Gastrocnemius medialis (tissue), 4 donors: ENCODE data around the gene METTL22. TPM values are rescaled to one million over a fixed set of nuclear protein-coding genes. Genes with fewer than 3 reads are reported as not detected.

Source experiments
- ATAC-seq, 2 donors: fragments of 150-250 bp; one replicate each; pipeline ENCODE4 v1.9.1; 2016
- DNase-seq, 2 donors: peaks; one replicate each; pipeline ENCODE4 v3.0.0-alpha.2; 2019
- H3K27ac ChIP-seq, 4 donors: fragments of 200-600 bp; sonication (generic); 1 replicate in 1 of 4; 2 replicates in 3 of 4; pipeline ENCODE4 v1.5.1; 2016 to 2018; ENCODE audit warnings: mild to moderate bottlenecking in 2 of 4, moderate library complexity in 1 of 4
- H3K27me3 ChIP-seq, 3 donors: fragments of 200-600 bp; sonication (generic) in 2 of 3; 1 replicate in 1 of 3; 2 replicates in 2 of 3; pipeline versions ENCODE4 v1.5.1 to v1.6.0; 2016 to 2019; ENCODE audit warnings: mild to moderate bottlenecking in 1 of 3, moderate library complexity in 1 of 3
- H3K36me3 ChIP-seq, 2 donors: fragments of 200-600 bp; sonication (generic) in 1 of 2; one replicate each; pipeline ENCODE4 v1.5.1; 2017 to 2018
- H3K4me1 ChIP-seq, 2 donors: fragments of 200-600 bp; sonication (generic) in 1 of 2; one replicate each; pipeline ENCODE4 v1.5.1; 2016 to 2017; ENCODE audit warnings: mild to moderate bottlenecking in 2 of 2
- H3K4me3 ChIP-seq, 4 donors: fragments of 200-600 bp; sonication (generic) in 3 of 4; 1 replicate in 1 of 4; 2 replicates in 3 of 4; pipeline ENCODE4 v1.5.1; 2016 to 2019; ENCODE audit warnings: mild to moderate bottlenecking in 2 of 4
- H3K9me3 ChIP-seq, 3 donors: fragments of 200-600 bp; sonication (generic) in 2 of 3; 1 replicate in 1 of 3; 2 replicates in 2 of 3; pipeline ENCODE4 v1.5.1; 2016 to 2019
- POLR2A ChIP-seq, 2 donors: fragments of 450-650 bp; IDR thresholded peaks; one replicate each; pipeline ENCODE4 v1.6.1; 2017; ENCODE audit warnings: antibody characterized with exemption in 2 of 2, mild to moderate bottlenecking in 2 of 2, moderate library complexity in 2 of 2
- in situ Hi-C, 4 donors: fragments of 200-750 bp; cut with MboI; loops; one replicate each; pipeline versions ENCODE4 v1.15.0 to v1.8.0; 2017; ENCODE audit warnings: low sequenced_read_pairs in 4 of 4
- intact Hi-C: fragments of 100-400 bp; cut with DNase I; formaldehyde crosslinking; loops from one replicate; pipeline ENCODE4 v1.15.1; 2023; ENCODE audit warnings: low total_unique reads
- total RNA-seq, 4 donors: library from RNA; depleted of rRNA; stranded (reverse); fragments of >200 nt; gene quantifications; one replicate each; pipeline versions ENCODE4 v1.1.0 to v1.2.3, GENCODE V29; 2016
- TF ChIP-seq, protein P1 (sequence below), 5 experiments: fragments of 450-650 bp in 3 of 5; fragments of 200-600 bp in 2 of 5; sonication (generic) in 2 of 5; IDR thresholded peaks in 4 of 5; conservative IDR thresholded peaks in 1 of 5; 1 replicate in 4 of 5; 2 replicates in 1 of 5; pipeline ENCODE4 v1.5.1; 2016 to 2019; ENCODE audit warnings: antibody characterized with exemption in 5 of 5, mild to moderate bottlenecking in 3 of 5, moderate library complexity in 3 of 5

The METTL22 gene
- total RNA-seq, 4 donors from 2014 or later, result 28.8 to 71.5 (median 51.5) TPM

DNA sequence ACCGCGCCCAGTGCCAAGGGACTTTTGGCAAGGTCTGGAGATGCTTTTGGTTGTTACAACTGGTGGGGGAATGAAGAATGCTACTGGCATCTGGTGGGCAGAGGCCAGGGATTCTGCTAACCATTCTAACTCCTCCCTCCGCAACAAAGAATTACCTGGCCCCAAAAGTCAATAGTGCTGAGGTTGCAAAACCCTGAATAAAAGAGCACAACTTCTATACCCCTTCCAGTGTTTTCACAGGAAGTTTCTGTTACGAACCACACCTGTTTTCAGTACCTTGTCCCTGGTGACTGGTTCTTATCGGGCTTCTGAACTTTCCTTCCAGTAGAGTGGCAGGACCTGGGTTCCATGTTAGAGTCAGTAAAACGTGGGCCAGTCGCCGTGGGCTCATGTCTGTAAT is 70.2 kb downstream of the METTL22 start:
- Histone ChIP-seq H3K36me3 (no peaks in the 10 kb centered on the region), H3K4me3 (no peak overlapping the region), H3K27me3 (no peaks in the 10 kb centered on the region), H3K4me1 (no peaks in the 10 kb centered on the region), H3K27ac (no peak overlapping the region), H3K9me3 (peaks cover 0 to 8% (median 7%) of the 10 kb centered on the region in 3 donors)
- intact Hi-C loops, result no loop called here
- no peak for DNase-seq
- in situ Hi-C loops, result no loop called here
- TF ChIP-seq, protein P1, sequence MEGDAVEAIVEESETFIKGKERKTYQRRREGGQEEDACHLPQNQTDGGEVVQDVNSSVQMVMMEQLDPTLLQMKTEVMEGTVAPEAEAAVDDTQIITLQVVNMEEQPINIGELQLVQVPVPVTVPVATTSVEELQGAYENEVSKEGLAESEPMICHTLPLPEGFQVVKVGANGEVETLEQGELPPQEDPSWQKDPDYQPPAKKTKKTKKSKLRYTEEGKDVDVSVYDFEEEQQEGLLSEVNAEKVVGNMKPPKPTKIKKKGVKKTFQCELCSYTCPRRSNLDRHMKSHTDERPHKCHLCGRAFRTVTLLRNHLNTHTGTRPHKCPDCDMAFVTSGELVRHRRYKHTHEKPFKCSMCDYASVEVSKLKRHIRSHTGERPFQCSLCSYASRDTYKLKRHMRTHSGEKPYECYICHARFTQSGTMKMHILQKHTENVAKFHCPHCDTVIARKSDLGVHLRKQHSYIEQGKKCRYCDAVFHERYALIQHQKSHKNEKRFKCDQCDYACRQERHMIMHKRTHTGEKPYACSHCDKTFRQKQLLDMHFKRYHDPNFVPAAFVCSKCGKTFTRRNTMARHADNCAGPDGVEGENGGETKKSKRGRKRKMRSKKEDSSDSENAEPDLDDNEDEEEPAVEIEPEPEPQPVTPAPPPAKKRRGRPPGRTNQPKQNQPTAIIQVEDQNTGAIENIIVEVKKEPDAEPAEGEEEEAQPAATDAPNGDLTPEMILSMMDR (IDR thresholded peaks at IDR 0.05 in 4 of 5, conservative IDR thresholded peaks at IDR 0.05 in 1 of 5), result no peak
- no peak for TF ChIP-seq POLR2A (IDR thresholded peaks at IDR 0.05)
- ATAC-seq, result no peak

DNA sequence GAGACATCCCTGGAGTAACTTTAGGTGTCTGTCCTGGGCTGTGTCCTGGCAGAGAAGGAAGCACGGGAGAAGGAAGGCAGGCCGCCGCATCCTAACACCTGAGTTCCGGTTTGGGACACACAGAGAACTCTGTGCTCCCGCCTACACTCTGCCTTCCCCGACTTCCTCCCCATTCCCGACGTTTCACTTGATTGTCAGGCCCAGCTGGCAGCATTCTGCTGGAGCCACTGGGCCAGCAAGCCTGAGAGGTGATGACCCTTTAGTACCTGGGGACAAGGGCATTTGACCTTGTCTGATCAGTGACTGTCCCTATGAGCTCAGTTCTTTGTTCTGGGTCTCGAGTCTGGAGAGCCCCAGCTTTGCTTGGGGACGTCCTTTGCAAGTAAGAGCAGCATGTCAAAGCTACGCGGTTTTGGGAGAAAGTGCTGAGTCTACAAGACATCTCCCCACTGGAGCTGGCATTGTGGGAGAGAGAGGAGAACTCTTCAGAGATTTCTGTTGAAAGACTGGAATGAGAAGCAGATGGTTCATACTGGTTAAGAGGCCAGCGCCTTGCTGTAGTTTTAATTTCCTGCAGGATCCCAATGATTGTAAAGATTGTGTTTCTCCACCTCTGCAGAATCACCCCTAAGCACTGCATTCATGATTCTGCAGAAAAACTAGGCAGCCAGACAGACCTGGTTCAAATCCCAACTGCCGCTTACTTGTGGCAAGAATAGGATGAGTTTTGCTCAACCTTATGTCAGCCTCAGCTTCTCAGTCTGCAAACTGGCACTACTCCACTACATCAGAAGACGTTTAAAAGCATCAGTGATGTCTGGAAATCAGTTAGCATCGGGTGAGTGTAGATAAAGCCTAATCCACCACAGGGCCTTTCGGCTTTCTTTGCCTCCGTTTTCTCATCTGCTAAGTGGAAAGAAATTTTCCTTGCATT is 73.6 kb downstream of the METTL22 start:
- DNase-seq (no peak), ATAC-seq (no peak)
- Histone ChIP-seq H3K36me3 (no peaks in the 10 kb centered on the region), H3K4me3 (no peak overlapping the region), H3K4me1 (no peaks in the 10 kb centered on the region), H3K9me3 (peaks cover 0 to under 1% (median 0%) of the 10 kb centered on the region in 3 donors), H3K27me3 (no peaks in the 10 kb centered on the region), H3K27ac (no peak overlapping the region)
- TF ChIP-seq, protein P1 (IDR thresholded peaks at IDR 0.05 in 4 of 5, conservative IDR thresholded peaks at IDR 0.05 in 1 of 5), result no peak
- no peak for TF ChIP-seq POLR2A (IDR thresholded peaks at IDR 0.05)
- in situ Hi-C loops (no loop called here), intact Hi-C loops (no loop called here)

DNA sequence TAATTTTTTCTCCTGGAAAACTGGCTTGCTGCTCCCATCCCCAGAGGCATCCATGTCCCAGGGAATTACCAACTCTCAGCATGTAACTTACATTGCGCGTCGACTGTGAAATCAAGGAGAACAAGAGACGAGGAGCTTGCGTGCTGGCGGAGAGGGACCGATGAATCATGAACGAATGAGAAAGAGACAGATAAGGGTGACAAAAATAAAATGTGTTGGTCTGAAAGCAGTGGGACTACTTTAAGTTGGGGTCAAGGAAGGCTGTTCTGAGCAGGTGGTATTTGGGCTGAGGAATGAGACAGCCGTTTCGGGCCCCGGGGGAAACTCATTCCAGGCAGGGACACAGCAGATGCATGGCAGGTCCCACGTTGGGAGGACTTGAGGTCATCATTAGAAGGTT is 75.4 kb downstream of the METTL22 start:
- Histone ChIP-seq H3K27me3 (no peaks in the 10 kb centered on the region), H3K27ac (no peak overlapping the region), H3K4me1 (no peaks in the 10 kb centered on the region), H3K9me3 (no peaks in the 10 kb centered on the region), H3K4me3 (no peak overlapping the region), H3K36me3 (no peaks in the 10 kb centered on the region)
- in situ Hi-C loops, result no loop called here
- ATAC-seq (no peak), DNase-seq (no peak)
- TF ChIP-seq, protein P1 (IDR thresholded peaks at IDR 0.05 in 4 of 5, conservative IDR thresholded peaks at IDR 0.05 in 1 of 5), result no peak
- TF ChIP-seq POLR2A (IDR thresholded peaks at IDR 0.05), result no peak
- intact Hi-C loops, result no loop called here

DNA sequence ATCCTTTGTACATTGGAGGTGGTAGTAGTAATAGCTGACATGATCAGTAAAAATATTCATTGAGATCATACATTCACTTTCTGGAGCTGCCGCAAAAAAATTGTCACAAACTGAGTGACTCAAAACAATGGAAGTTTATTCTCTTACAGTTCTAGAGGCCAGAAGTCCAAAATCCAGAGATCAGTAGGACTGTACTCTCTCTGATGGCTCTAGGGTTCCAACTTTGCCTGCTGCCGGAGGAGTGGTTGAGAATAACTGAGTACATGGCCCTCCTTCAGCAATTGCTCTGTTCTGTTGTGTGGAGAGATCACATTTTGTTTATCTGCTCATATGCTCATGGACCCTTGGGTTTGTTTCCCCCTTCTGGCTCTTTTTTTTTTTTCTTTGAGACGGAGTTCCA is 76.5 kb downstream of the METTL22 start:
- H3K4me1 ChIP-seq, result no peaks in the 10 kb centered on the region
- intact Hi-C loops, result no loop called here

More for the DNA sequence above, 76.5 kb downstream of the METTL22 start:
- DNase-seq (no peak), ATAC-seq (no peak)
- H3K9me3 ChIP-seq, result no peaks in the 10 kb centered on the region
- no peaks in the 10 kb centered on the region for H3K27me3 ChIP-seq
- H3K27ac ChIP-seq, result no peak overlapping the region
- H3K36me3 ChIP-seq, result no peaks in the 10 kb centered on the region
- in situ Hi-C loops, result no loop called here
- TF ChIP-seq, protein P1 (IDR thresholded peaks at IDR 0.05 in 4 of 5, conservative IDR thresholded peaks at IDR 0.05 in 1 of 5), result no peak
- no peak for TF ChIP-seq POLR2A (IDR thresholded peaks at IDR 0.05)
- no peak overlapping the region for H3K4me3 ChIP-seq

Other genes starting within 250 kb of the METTL22 start
- not detected for gene TMEM114, start 31.2 kb upstream of the METTL22 start, total RNA-seq
- 1 to 10 TPM in 2 of 4 donors, under 1 TPM in 2; 0.55 to 1.9 (median 0.92) TPM for gene ABAT, start 52.9 kb downstream of the METTL22 start, total RNA-seq
- 10 to 100 TPM; 10.2 to 16.9 (median 11.9) TPM for gene TMEM186, start 175.9 kb downstream of the METTL22 start, total RNA-seq
- 10 to 100 TPM; 10.4 to 20.9 (median 16.6) TPM for gene PMM2, start 176.1 kb downstream of the METTL22 start, total RNA-seq
- 10 to 100 TPM; 12.4 to 22.3 (median 18.4) TPM for gene CARHSP1, start 247.3 kb downstream of the METTL22 start, total RNA-seq